HepG2 (cell line): ENCODE results near the gene SUCLG2. TPM values are rescaled to one million over a fixed set of nuclear protein-coding genes. Genes with fewer than 3 reads are reported as not detected.

ENCODE experiments used
- ATAC-seq: fragments of 200-7000 bp; cut with Tn5 transposase; 3 replicates; pipeline ENCODE4 v1.9.1; 2020; ENCODE audit warnings: mild to moderate bottlenecking, moderate library complexity
- BruUV-seq: library from RNA; stranded (reverse); fragments of 400-500 nt; replicated peaks from 2 replicates; lab custom pipeline; 2021; lab: Mats Ljungman, UMichigan
- CTCF ChIA-PET: fragments of 300-600 bp; formaldehyde crosslinking; extraction: SDS; loops from one replicate; lab custom pipeline; 2021; ENCODE audit warnings: low total read pairs, inconsistent platforms, low intra/inter-chr PET ratio; lab: Yijun Ruan, JAX
- POLR2A ChIA-PET: fragments of 350-600 bp; sonication (Branson Sonifier 250); formaldehyde crosslinking; loops from one replicate; lab custom pipeline; 2020; ENCODE audit warnings: antibody characterized with exemption, inconsistent platforms; lab: Yijun Ruan, JAX
- DNase-seq: peaks from one replicate; pipeline ENCODE4 v3.0.0-alpha.2; 2015; ENCODE audit warnings: low spot score
- FAIRE-seq: peaks from 3 replicates; lab custom pipeline; 2011; peaks lifted over from hg19 to GRCh38; lab: Jason Lieb, UNC
- H2AFZ ChIP-seq: one replicate; pipeline ENCODE4 v1.6.1; 2011; ENCODE audit warnings: low read length, inconsistent platforms
- H3K27ac ChIP-seq: fragments of 300-600 bp; 3 replicates; pipeline ENCODE4 v1.8.0; 2011; ENCODE audit warnings: mixed run types, mild to moderate bottlenecking, mixed read lengths, low read length, inconsistent platforms; ENCODE audit not compliant: insufficient read depth; ENCODE audit errors: extremely low read length
- H3K27me3 ChIP-seq, 2 experiments: fragments of 200-600 bp in 1 of 2; 2 replicates in 1 of 2; 3 replicates in 1 of 2; pipeline versions ENCODE4 v1.6.0 to v1.8.0; 2011; ENCODE audit warnings: low read length in 2 of 2, mild to moderate bottlenecking in 2 of 2, moderate library complexity in 2 of 2, inconsistent platforms in 1 of 2; ENCODE audit not compliant: insufficient read depth in 2 of 2, control insufficient read depth in 1 of 2
- H3K36me3 ChIP-seq, 2 experiments: fragments of 200-600 bp in 1 of 2; replicated peaks in 1 of 2; 2 replicates in 1 of 2; 3 replicates in 1 of 2; pipeline versions ENCODE4 v1.5.1 to v1.8.0; 2011; ENCODE audit warnings: low read length in 2 of 2, inconsistent platforms in 1 of 2; ENCODE audit not compliant: insufficient read depth in 2 of 2, control insufficient read depth in 1 of 2
- H3K4me1 ChIP-seq: 2 replicates; pipeline ENCODE4 v1.5.1; 2012; ENCODE audit warnings: low read length, inconsistent platforms; ENCODE audit not compliant: insufficient read depth
- H3K4me2 ChIP-seq: 2 replicates; pipeline ENCODE4 v1.6.0; 2011; ENCODE audit warnings: low read depth, low read length, inconsistent platforms
- H3K4me3 ChIP-seq, 3 experiments: fragments of 200-600 bp in 1 of 3; sonication (generic), shearing (Covaris generic) in 1 of 3; replicated peaks in 1 of 3; 2 replicates each; pipeline ENCODE4 v1.5.1; 2011 to 2016; ENCODE audit warnings: low read length in 3 of 3, inconsistent platforms in 2 of 3, low read depth in 2 of 3, mild to moderate bottlenecking in 2 of 3, control low read depth in 1 of 3, mixed read lengths in 1 of 3; ENCODE audit not compliant: insufficient read depth in 1 of 3
- H3K79me2 ChIP-seq: one replicate; pipeline ENCODE4 v1.6.1; 2011; ENCODE audit warnings: low read length, inconsistent platforms; ENCODE audit not compliant: insufficient read depth
- H3K9ac ChIP-seq: 2 replicates; pipeline ENCODE4 v1.6.0; 2011; ENCODE audit warnings: mild to moderate bottlenecking, low read depth, low read length, inconsistent platforms; ENCODE audit not compliant: insufficient read depth
- H3K9me3 ChIP-seq: 2 replicates; pipeline ENCODE4 v1.5.1; 2012; ENCODE audit warnings: mild to moderate bottlenecking, low read length
- H4K20me1 ChIP-seq: 2 replicates; pipeline ENCODE4 v1.6.0; 2011; ENCODE audit warnings: inconsistent platforms, mild to moderate bottlenecking, low read length, moderate library complexity; ENCODE audit not compliant: insufficient read depth
- ARNT ChIP-seq: fragments of 450-650 bp; IDR thresholded peaks from 2 replicates; pipeline ENCODE4 v1.6.1; 2017
- FOSL2 ChIP-seq: sonication (generic); formaldehyde crosslinking; IDR thresholded peaks from 2 replicates; pipeline ENCODE4 v1.4.0; 2020; ENCODE audit warnings: missing genetic modification reagents
- MZF1 ChIP-seq: sonication (generic); formaldehyde crosslinking; IDR thresholded peaks from 2 replicates; pipeline ENCODE4 v1.8.1; 2023; ENCODE audit warnings: mild to moderate bottlenecking, missing genetic modification reagents, borderline replicate concordance
- NCOA2 ChIP-seq: sonication (generic); formaldehyde crosslinking; IDR thresholded peaks from 2 replicates; pipeline ENCODE4 v1.8.0; 2022; ENCODE audit warnings: inconsistent platforms
- SOX13 ChIP-seq, 3 experiments: fragments of 450-650 bp in 1 of 3; sonication (generic) in 1 of 3; formaldehyde crosslinking in 1 of 3; IDR thresholded peaks in 2 of 3; conservative IDR thresholded peaks in 1 of 3; 2 replicates each; pipeline versions ENCODE4 v1.5.0 to v1.6.1; 2016 to 2020; ENCODE audit warnings: antibody characterized with exemption in 1 of 3, mild to moderate bottlenecking in 1 of 3, missing compliant biosample characterization in 1 of 3, missing genetic modification reagents in 1 of 3, moderate library complexity in 1 of 3
- TCF7 ChIP-seq: sonication (generic); IDR thresholded peaks from 2 replicates; pipeline ENCODE4 v1.6.1; 2016; ENCODE audit warnings: antibody characterized with exemption, low read depth
- ZNF3 ChIP-seq: IDR thresholded peaks from 2 replicates; pipeline ENCODE4 v1.7.0; 2017; ENCODE audit warnings: inconsistent platforms
- ZNF547 ChIP-seq: sonication (generic); formaldehyde crosslinking; IDR thresholded peaks from 2 replicates; pipeline ENCODE4 v1.5.1; 2020; ENCODE audit warnings: mild to moderate bottlenecking, missing genetic modification reagents
- ZNF747 ChIP-seq: sonication (generic); formaldehyde crosslinking; IDR thresholded peaks from 2 replicates; pipeline ENCODE4 v1.8.1; 2023; ENCODE audit warnings: missing genetic modification reagents, mild to moderate bottlenecking, borderline replicate concordance
- WGBS: methylation state at CpG from one replicate; pipeline ENCODE4 v1.1.6; 2017; ENCODE audit warnings: low lambda C conversion rate; 5-methylcytosine and 5-hydroxymethylcytosine counted together
- in situ Hi-C: cut with HindIII; loops from 2 replicates; pipeline ENCODE4 v1.10.0; 2017; ENCODE audit warnings: low pct_unique_long_range_greater_than_20kb; ENCODE audit not compliant: extremely low pct_ligation_motif_present
- intact Hi-C: fragments of 100-400 bp; cut with micrococcal nuclease; formaldehyde crosslinking; loops from one replicate; pipeline ENCODE4 v1.10.0; 2022; ENCODE audit not compliant: unreplicated experiment
- polyA plus RNA-seq, 8 experiments: library from polyadenylated mRNA; depleted of rRNA in 3 of 8; stranded (reverse) in 7 of 8; unstranded in 1 of 8; fragments of >200 nt; fragmentation: Illumina TruSeq in 4 of 8; extraction: Trizol in 4 of 8; gene quantifications; 2 replicates each; pipeline versions ENCODE4 v1.2.1 to v1.2.3, GENCODE V29; 2011 to 2016; ENCODE audit warnings: low read depth in 4 of 8, missing spikeins in 1 of 8, mixed read lengths in 1 of 8; ENCODE audit not compliant: insufficient read depth in 1 of 8
- total RNA-seq, 5 experiments: library from RNA; depleted of rRNA; stranded (reverse); fragments of >200 nt; fragmentation: Illumina TruSeq; extraction: Trizol; gene quantifications; 2 replicates each; pipeline ENCODE4 v1.2.3, GENCODE V29; 2016; ENCODE audit warnings: low read depth in 1 of 5
- TF ChIP-seq, protein P1 (sequence below), 2 experiments: sonication (generic) in 1 of 2; formaldehyde crosslinking in 1 of 2; IDR thresholded peaks; 2 replicates each; pipeline versions ENCODE4 v1.5.1 to v1.6.1; 2011 to 2020; ENCODE audit warnings: borderline replicate concordance in 1 of 2, low read depth in 1 of 2, low read length in 1 of 2, mild to moderate bottlenecking in 1 of 2, missing genetic modification reagents in 1 of 2, moderate library complexity in 1 of 2
- TF ChIP-seq, protein P2 (sequence below): IDR thresholded peaks from 2 replicates; pipeline ENCODE4 v1.6.1; 2016
- TF ChIP-seq, protein P3 (sequence below): sonication (generic); formaldehyde crosslinking; IDR thresholded peaks from 2 replicates; pipeline ENCODE4 v1.5.1; 2020; ENCODE audit warnings: missing genetic modification reagents, mild to moderate bottlenecking, borderline replicate concordance
- TF ChIP-seq, protein P4 (sequence below): sonication (generic); formaldehyde crosslinking; IDR thresholded peaks from 2 replicates; pipeline ENCODE4 v1.5.0; 2020; ENCODE audit warnings: missing genetic modification reagents

The SUCLG2 gene
- total and polyA plus RNA-seq, 2 of the 13 experiments (the other 11 are each of a cell fraction or from before 2014, with no cell fraction given), result 21.4 to 64.9 TPM

DNA sequence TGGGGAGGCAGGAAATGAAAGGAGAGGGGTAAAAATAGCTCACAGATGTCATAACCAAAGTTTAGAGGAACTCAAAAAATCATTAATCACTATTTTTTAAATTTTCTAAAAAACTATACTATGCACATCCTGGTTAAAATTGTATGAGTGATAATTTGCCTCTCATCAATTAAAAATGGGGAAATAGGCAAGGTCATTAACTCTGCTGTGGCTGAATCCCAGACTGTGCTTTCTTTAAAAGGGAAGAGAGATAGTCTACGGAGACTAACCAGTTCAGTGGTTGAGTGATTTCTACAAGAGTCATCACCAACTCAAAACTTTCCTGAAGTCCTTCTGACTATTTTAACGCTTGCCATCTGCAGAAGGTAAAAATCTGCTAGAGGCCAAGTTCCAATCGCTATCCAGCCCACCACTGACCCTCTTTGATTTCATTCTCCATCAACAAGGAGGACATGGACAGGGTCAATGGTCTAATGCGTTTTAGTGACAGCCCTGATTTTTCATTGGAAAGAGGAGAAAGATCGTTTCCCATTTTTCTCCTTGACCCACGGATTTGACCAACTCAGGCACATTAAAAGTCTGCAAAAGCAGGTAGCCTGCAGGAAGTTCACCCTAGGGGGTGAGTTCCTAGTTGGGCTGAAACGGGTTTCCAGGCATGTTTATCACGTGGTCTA, 850 bp downstream of the SUCLG2 start (continued):
- TF ChIP-seq, protein P1, sequence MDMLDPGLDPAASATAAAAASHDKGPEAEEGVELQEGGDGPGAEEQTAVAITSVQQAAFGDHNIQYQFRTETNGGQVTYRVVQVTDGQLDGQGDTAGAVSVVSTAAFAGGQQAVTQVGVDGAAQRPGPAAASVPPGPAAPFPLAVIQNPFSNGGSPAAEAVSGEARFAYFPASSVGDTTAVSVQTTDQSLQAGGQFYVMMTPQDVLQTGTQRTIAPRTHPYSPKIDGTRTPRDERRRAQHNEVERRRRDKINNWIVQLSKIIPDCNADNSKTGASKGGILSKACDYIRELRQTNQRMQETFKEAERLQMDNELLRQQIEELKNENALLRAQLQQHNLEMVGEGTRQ (IDR thresholded peaks at IDR 0.05; ENCODE audit: low read depth, low read length), result 0 out of 2 replicates have a peak, but pooled peaks have one; percentile 27
- TF ChIP-seq, protein P1 (CRISPR knock-in tag; IDR thresholded peaks at IDR 0.05; ENCODE audit: borderline replicate concordance), result no peak; the same call in 1 of the 2 replicates
- TF ChIP-seq ZNF3 (CRISPR knock-in tag) (no peak), NCOA2 (no peak)
- TF ChIP-seq, protein P2, sequence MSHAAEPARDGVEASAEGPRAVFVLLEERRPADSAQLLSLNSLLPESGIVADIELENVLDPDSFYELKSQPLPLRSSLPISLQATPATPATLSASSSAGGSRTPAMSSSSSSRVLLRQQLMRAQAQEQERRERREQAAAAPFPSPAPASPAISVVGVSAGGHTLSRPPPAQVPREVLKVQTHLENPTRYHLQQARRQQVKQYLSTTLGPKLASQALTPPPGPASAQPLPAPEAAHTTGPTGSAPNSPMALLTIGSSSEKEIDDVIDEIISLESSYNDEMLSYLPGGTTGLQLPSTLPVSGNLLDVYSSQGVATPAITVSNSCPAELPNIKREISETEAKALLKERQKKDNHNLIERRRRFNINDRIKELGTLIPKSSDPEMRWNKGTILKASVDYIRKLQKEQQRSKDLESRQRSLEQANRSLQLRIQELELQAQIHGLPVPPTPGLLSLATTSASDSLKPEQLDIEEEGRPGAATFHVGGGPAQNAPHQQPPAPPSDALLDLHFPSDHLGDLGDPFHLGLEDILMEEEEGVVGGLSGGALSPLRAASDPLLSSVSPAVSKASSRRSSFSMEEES (CRISPR knock-in tag), result 0 out of 2 replicates have a peak, but pooled peaks have one; percentile 54
- TF ChIP-seq, protein P3, sequence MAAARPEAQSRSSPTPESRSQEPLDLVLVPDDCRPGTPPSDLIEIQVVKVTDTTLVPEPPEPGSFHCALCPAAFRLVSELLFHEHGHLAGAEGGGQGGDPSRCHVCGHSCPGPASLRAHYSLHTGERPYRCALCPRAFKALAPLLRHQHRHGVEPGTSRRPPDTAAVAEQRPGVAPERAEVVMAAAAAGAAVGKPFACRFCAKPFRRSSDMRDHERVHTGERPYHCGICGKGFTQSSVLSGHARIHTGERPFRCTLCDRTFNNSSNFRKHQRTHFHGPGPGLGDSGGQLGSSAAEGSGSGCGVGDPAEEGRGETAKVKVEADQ, result 0 out of 2 replicates have a peak, but pooled peaks have one; percentile 1

DNA sequence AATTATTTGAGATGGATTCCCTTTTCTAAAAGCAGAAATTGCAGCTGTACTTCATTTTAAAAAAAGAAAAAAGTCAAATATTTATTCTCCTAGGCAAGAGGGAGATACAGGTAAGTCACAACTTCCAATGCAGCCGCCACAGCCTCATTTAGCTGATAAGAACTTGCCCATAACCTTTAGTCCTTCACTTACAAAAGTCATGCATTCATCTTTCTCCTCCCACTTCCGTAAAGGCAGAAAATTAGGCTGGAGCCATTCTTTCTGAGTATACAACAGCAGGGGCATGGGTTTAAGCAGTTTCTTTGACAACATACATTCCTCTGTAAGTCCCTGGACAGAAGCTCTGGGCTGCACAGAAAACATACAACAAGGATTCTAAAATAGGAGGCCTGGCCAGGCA, 4.3 kb downstream of the SUCLG2 start:
- Histone ChIP-seq H3K4me2 (peak overlapping the region; percentile 60), H3K9ac (no peak overlapping the region), H2AFZ (no peak overlapping the region), H3K27me3 (no peaks in the 10 kb centered on the region), H3K9me3 (no peaks in the 10 kb centered on the region), H3K27ac (peak overlapping the region; percentile 62), H4K20me1 (no peaks in the 10 kb centered on the region), H3K4me3 (peak overlapping the region in 1 of 3 experiments; percentile 3; a peak in 2 of 6 replicates), H3K36me3 (no peaks in the 10 kb centered on the region), H3K4me1 (peaks cover 78% of the 10 kb centered on the region), H3K79me2 (peaks cover 30% of the 10 kb centered on the region)
- in situ Hi-C loops (no loop called here), intact Hi-C loops (loop anchor here (5.0 kb wide), 1 partner anchor 58 kb away; no protein-coding TSS in a partner anchor)
- 5% methylated on average over 2 of the region's 2 CpGs for WGBS
- ATAC-seq, result peak; percentile 2; the same call in 2 of the 3 replicates
- POLR2A ChIA-PET, result interaction anchor here (1.2 kb wide), 1 partner anchor 25 kb away, joined by 5 read pairs; no protein-coding TSS in a partner anchor
- DNase-seq, result peak; percentile 88
- no TSS peak for BruUV-seq
- CTCF ChIA-PET, result no interaction called here
- peak; percentile 75 for FAIRE-seq
- TF ChIP-seq ZNF747 (no peak), TCF7 (peak; percentile 60), FOSL2 (CRISPR knock-in tag) (peak; percentile 5; the same call in 1 of the 2 replicates), NCOA2 (peak; percentile 51; the same call in 1 of the 2 replicates), ARNT (no peak), ZNF547 (CRISPR knock-in tag) (no peak), SOX13 (IDR thresholded peaks at IDR 0.05) (no peak), SOX13 (CRISPR knock-in tag; conservative IDR thresholded peaks at IDR 0.05 in 1 of 2, IDR thresholded peaks at IDR 0.05 in 1 of 2) (peak in 1 of 2 experiments; percentile 67; a peak in 2 of 4 replicates), MZF1 (CRISPR knock-in tag) (no peak)
- TF ChIP-seq, protein P4, sequence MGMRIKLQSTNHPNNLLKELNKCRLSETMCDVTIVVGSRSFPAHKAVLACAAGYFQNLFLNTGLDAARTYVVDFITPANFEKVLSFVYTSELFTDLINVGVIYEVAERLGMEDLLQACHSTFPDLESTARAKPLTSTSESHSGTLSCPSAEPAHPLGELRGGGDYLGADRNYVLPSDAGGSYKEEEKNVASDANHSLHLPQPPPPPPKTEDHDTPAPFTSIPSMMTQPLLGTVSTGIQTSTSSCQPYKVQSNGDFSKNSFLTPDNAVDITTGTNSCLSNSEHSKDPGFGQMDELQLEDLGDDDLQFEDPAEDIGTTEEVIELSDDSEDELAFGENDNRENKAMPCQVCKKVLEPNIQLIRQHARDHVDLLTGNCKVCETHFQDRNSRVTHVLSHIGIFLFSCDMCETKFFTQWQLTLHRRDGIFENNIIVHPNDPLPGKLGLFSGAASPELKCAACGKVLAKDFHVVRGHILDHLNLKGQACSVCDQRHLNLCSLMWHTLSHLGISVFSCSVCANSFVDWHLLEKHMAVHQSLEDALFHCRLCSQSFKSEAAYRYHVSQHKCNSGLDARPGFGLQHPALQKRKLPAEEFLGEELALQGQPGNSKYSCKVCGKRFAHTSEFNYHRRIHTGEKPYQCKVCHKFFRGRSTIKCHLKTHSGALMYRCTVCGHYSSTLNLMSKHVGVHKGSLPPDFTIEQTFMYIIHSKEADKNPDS (CRISPR knock-in tag), result no peak
